ENCODE measurements around the gene LRRFIP1.

The LRRFIP1 gene

GRCh38 chr2:237797253-237797652 lies 169.9 kb downstream of the LRRFIP1 start:
- TF ChIP-seq REST (IDR thresholded peaks at IDR 0.05; ENCODE audit: insufficient read depth in 1 of 2, low read depth in 2 of 2, low read length in 2 of 2) = no peak
- no peak for TF ChIP-seq SIN3A (IDR thresholded peaks at IDR 0.05; ENCODE audit: borderline replicate concordance, insufficient read depth, low read length)
- TF ChIP-seq POLR2AphosphoS5 (IDR thresholded peaks at IDR 0.05; ENCODE audit: low read depth, low read length) = no peak
- TF ChIP-seq FOXP2 (optimal IDR thresholded peaks at IDR 0.05; ENCODE audit: borderline replicate concordance, extremely low read depth, extremely low read length, insufficient read depth) = no peak
- no peak for TF ChIP-seq TAF1 (IDR thresholded peaks at IDR 0.05; ENCODE audit: borderline replicate concordance, insufficient read depth, low read length)

DNA sequence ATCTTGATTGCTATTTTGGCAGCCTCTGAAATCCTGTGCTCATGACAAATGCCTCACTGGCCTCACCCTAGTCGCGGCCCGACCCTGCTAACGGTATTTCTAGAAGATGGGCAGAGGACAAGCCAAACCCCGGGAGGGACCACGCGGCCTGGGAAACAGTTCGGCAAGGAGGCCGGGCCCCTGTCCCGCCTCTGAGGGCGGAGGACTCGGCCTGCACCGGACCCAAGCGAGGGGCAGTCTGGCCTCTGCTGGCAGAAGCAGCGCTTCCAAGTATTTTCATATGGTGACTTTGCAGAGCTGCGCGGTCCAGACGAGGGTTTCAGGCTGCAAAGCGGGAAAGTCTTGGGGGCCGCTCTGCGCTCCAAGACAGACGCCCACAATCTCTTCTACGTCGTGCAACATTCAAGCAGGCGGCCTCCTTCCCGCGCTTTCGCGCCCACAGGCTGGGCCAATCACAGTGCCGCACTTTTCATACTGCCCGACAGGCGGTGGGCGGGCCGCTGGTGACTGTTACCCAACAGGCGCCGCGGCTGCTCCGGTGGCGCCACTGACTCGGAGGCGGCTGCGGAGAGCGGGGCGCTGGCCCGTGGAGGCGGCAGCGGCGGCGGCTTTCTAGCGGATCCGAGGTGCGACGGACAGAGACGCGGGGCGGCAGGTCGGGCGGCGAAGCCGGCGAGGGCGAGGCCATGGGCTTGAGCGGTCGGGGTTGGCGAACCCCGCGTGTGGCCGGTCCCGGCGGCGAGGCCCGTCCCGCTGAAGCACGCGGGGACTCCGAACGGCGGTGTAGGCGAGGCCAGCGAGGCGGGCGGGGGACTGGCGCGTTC lies 171.1 kb downstream of the LRRFIP1 start, which contains the start of gene RBM44:
RBM44 (plus strand) TSS at position 544 of the 824 bp plus-strand sequence. CDS start 14,831 bp downstream, outside the sequence.
- TF ChIP-seq POLR2AphosphoS5 (IDR thresholded peaks at IDR 0.05; ENCODE audit: low read depth, low read length) = no peak
- TF ChIP-seq REST (IDR thresholded peaks at IDR 0.05; ENCODE audit: insufficient read depth in 1 of 2, low read depth in 2 of 2, low read length in 2 of 2) = no peak
- no peak for TF ChIP-seq FOXP2 (optimal IDR thresholded peaks at IDR 0.05; ENCODE audit: borderline replicate concordance, extremely low read depth, extremely low read length, insufficient read depth)
- no peak for TF ChIP-seq TAF1 (IDR thresholded peaks at IDR 0.05; ENCODE audit: borderline replicate concordance, insufficient read depth, low read length)
- TF ChIP-seq SIN3A (IDR thresholded peaks at IDR 0.05; ENCODE audit: borderline replicate concordance, insufficient read depth, low read length) = no peak

GRCh38 chr2:237799060-237799428 lies 171.7 kb downstream of the LRRFIP1 start:
- no peak for TF ChIP-seq SIN3A (IDR thresholded peaks at IDR 0.05; ENCODE audit: borderline replicate concordance, insufficient read depth, low read length)
- no peak for TF ChIP-seq TAF1 (IDR thresholded peaks at IDR 0.05; ENCODE audit: borderline replicate concordance, insufficient read depth, low read length)
- TF ChIP-seq POLR2AphosphoS5 (IDR thresholded peaks at IDR 0.05; ENCODE audit: low read depth, low read length) = no peak
- TF ChIP-seq REST (IDR thresholded peaks at IDR 0.05; ENCODE audit: insufficient read depth in 1 of 2, low read depth in 2 of 2, low read length in 2 of 2) = no peak
- no peak for TF ChIP-seq FOXP2 (optimal IDR thresholded peaks at IDR 0.05; ENCODE audit: borderline replicate concordance, extremely low read depth, extremely low read length, insufficient read depth)

DNA sequence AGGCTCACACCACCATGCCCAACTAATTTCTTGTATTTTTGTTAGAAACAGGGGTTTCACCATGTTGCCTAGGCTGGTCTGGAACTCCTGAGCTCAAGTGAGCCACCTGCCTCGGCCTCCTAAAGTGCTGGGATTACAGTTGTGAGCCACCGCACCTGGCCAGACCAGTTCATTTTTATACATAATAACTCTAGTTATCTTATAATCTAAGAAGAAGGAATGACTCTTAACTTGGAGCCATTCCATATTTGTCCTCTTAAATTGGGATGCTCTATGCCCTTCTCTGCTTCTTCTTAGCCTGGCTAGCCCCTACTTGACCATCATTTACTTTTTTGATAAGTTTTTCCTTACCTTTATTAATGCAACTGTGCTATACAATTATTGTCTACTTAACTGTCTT lies 174.1 kb downstream of the LRRFIP1 start:
- TF ChIP-seq REST (IDR thresholded peaks at IDR 0.05; ENCODE audit: insufficient read depth in 1 of 2, low read depth in 2 of 2, low read length in 2 of 2) = no peak
- TF ChIP-seq TAF1 (IDR thresholded peaks at IDR 0.05; ENCODE audit: borderline replicate concordance, insufficient read depth, low read length) = no peak
- TF ChIP-seq SIN3A (IDR thresholded peaks at IDR 0.05; ENCODE audit: borderline replicate concordance, insufficient read depth, low read length) = no peak
- no peak for TF ChIP-seq FOXP2 (optimal IDR thresholded peaks at IDR 0.05; ENCODE audit: borderline replicate concordance, extremely low read depth, extremely low read length, insufficient read depth)
- TF ChIP-seq POLR2AphosphoS5 (IDR thresholded peaks at IDR 0.05; ENCODE audit: low read depth, low read length) = no peak
